ENCODE measurements around the gene MRPL10. TPM values are rescaled to one million over a fixed set of nuclear protein-coding genes. Genes with fewer than 3 reads are reported as not detected.

The MRPL10 gene
- total and polyA plus RNA-seq, 2 donors (not counting 3 experiments of a cell fraction or from before 2014, with no cell fraction given) = 43.4 to 84.0 TPM

GRCh38 chr17:47846716-47847340 lies 15.5 kb upstream of the MRPL10 start:
- Histone ChIP-seq H3K36me3 (ENCODE audit: control insufficient read depth in 2 of 2, extremely low read depth in 1 of 2, insufficient read depth in 2 of 2, low read length in 2 of 2) (no peaks in the 10 kb centered on the region), H3K4me1 (ENCODE audit: control insufficient read depth, extremely low read depth, insufficient read depth, low read length) (peaks cover 6% of the 10 kb centered on the region), H3K27me3 (ENCODE audit: control insufficient read depth in 2 of 2, insufficient read depth in 2 of 2, low read length in 2 of 2) (no peaks in the 10 kb centered on the region), H3K9ac (replicated peaks; ENCODE audit: extremely low read depth, insufficient read depth, low read length) (no peak overlapping the region), H3K27ac (ENCODE audit: insufficient read depth, low read depth, low read length) (no peak overlapping the region), H3K79me2 (ENCODE audit: control insufficient read depth, insufficient read depth, low read length) (no peaks in the 10 kb centered on the region), H3K9me3 (replicated peaks; ENCODE audit: control insufficient read depth, insufficient read depth, low read length) (no peaks in the 10 kb centered on the region), H3K4me2 (ENCODE audit: insufficient read depth, low read length) (no peak overlapping the region), H3K9me1 (replicated peaks; ENCODE audit: control insufficient read depth, extremely low read depth, insufficient read depth, low read length) (no peaks in the 10 kb centered on the region), H4K20me1 (replicated peaks; ENCODE audit: control insufficient read depth, extremely low read depth, insufficient read depth, low read length) (no peaks in the 10 kb centered on the region), H3K4me3 (replicated peaks in 1 of 3; ENCODE audit: insufficient read depth in 1 of 3, low read depth in 1 of 3, low read length in 3 of 3) (no peak overlapping the region), H2AFZ (ENCODE audit: low read depth, low read length) (no peak overlapping the region)
- DNase-seq (ENCODE audit: low read depth, low spot score) (no peak), FAIRE-seq (no peak)
- TF ChIP-seq GATA2 (IDR thresholded peaks at IDR 0.05; ENCODE audit: insufficient read depth, insufficient read length, low read depth, low read length) (no peak), EZH2 (IDR thresholded peaks at IDR 0.05; ENCODE audit: borderline replicate concordance, low read depth, low read length, severe bottlenecking) (no peak), MAX (IDR thresholded peaks at IDR 0.05; ENCODE audit: insufficient read depth, insufficient read length) (no peak), JUN (IDR thresholded peaks at IDR 0.05; ENCODE audit: borderline replicate concordance, insufficient read depth, insufficient read length, low read depth) (no peak), MYC (IDR thresholded peaks at IDR 0.05; ENCODE audit: low read depth, low read length) (no peak), CTCF (IDR thresholded peaks at IDR 0.05; ENCODE audit: extremely low read depth in 1 of 2, insufficient read depth in 1 of 2, low read depth in 1 of 2, low read length in 2 of 2) (no peak), POLR2AphosphoS5 (IDR thresholded peaks at IDR 0.05; ENCODE audit: insufficient read depth, low read depth, low read length) (no peak), POLR2A (IDR thresholded peaks at IDR 0.05; ENCODE audit: low read depth, low read length) (no peak), FOS (IDR thresholded peaks at IDR 0.05; ENCODE audit: borderline replicate concordance, insufficient read depth, low read length) (no peak)
- POLR2A ChIA-PET = no interaction called here
- no TSS peak for BruUV-seq (replicated peaks)
- dilution Hi-C loops (cut with MboI; ENCODE audit: extremely low pct_ligation_motif_present, low sequenced_read_pairs) (no loop called here), intact Hi-C loops (cut with micrococcal nuclease) (no loop called here)
- CTCF ChIA-PET = interaction anchor here (0.5 to 10.2 kb wide), 4 partner anchors 9 to 93 kb away, joined by 3 to 367 read pairs (median 26); no protein-coding TSS in a partner anchor
